Testis (tissue), 3 donors: ENCODE data around the gene JAKMIP2. TPM values are rescaled to one million over a fixed set of nuclear protein-coding genes. Genes with fewer than 3 reads are reported as not detected.

Experiments
- DNase-seq: peaks from one replicate; pipeline ENCODE4 v3.0.0-alpha.2; 2019
- H3K27ac ChIP-seq, 2 donors: fragments of 200-600 bp; sonication (generic); one replicate each; pipeline ENCODE4 v1.5.1; 2019
- H3K27me3 ChIP-seq: fragments of 200-600 bp; sonication (generic); one replicate; pipeline ENCODE4 v1.5.1; 2019
- H3K36me3 ChIP-seq: fragments of 200-600 bp; sonication (generic); one replicate; pipeline ENCODE4 v1.5.1; 2017; ENCODE audit warnings: low read depth; ENCODE audit errors: missing control alignments
- H3K4me1 ChIP-seq: fragments of 200-600 bp; sonication (generic); one replicate; pipeline ENCODE4 v1.5.1; 2019
- H3K4me3 ChIP-seq, 2 donors: fragments of 200-600 bp; sonication (generic); one replicate each; pipeline ENCODE4 v1.5.1; 2017 to 2019
- H3K9me3 ChIP-seq: fragments of 200-600 bp; sonication (generic); one replicate; pipeline ENCODE4 v1.5.1; 2017
- CTCF ChIP-seq, 3 experiments: fragments of 450-650 bp in 2 of 3; fragments of 200-600 bp in 1 of 3; sonication (generic) in 1 of 3; IDR thresholded peaks; one replicate each; pipeline ENCODE4 v1.5.1; 2016 to 2019; ENCODE audit warnings: antibody characterized with exemption in 3 of 3, mild to moderate bottlenecking in 2 of 3, moderate library complexity in 1 of 3
- POLR2A ChIP-seq: fragments of 450-650 bp; IDR thresholded peaks from one replicate; pipeline ENCODE4 v1.6.1; 2017; ENCODE audit warnings: antibody characterized with exemption, mild to moderate bottlenecking, moderate library complexity
- WGBS, 2 donors: methylation state at CpG; one replicate each; pipeline ENCODE4 v1.1.5; 2018; 5-methylcytosine and 5-hydroxymethylcytosine counted together
- intact Hi-C: fragments of 100-400 bp; cut with DNase I; formaldehyde crosslinking; loops from one replicate; pipeline ENCODE4 v1.15.1; 2023; ENCODE audit warnings: low total_unique reads
- polyA plus RNA-seq: library from polyadenylated mRNA; stranded (reverse); fragments of 350-450 nt; fragmentation: Illumina TruSeq; extraction: RNeasy Lipid Tissue Mini Kit (QIAGEN cat#74804); gene quantifications from one replicate; pipeline ENCODE4 v1.2.3, GENCODE V29; 2014; ENCODE audit warnings: low read depth, low replicate concordance; ENCODE audit not compliant: insufficient read depth
- total RNA-seq, 2 donors: library from RNA; depleted of rRNA; stranded (reverse); fragments of >200 nt; gene quantifications; one replicate each; pipeline ENCODE4 v1.2.3, GENCODE V29; 2016

Gene JAKMIP2
- total and polyA plus RNA-seq, 3 donors from 2014 or later = 1.7 to 7.7 (median 3.4) TPM

- no peaks in the 10 kb centered on the region for H3K36me3 ChIP-seq
- TF ChIP-seq CTCF (IDR thresholded peaks at IDR 0.05) (no peak), POLR2A (no peak)
- no peaks in the 10 kb centered on the region for H3K4me1 ChIP-seq
- no peaks in the 10 kb centered on the region for H3K27me3 ChIP-seq
- DNase-seq = no peak
- no peaks in the 10 kb centered on the region for H3K9me3 ChIP-seq
- H3K27ac ChIP-seq = no peak overlapping the region
- H3K4me3 ChIP-seq = no peak overlapping the region
- intact Hi-C loops = no loop called here
- 68 to 73% methylated on average over 3 of the region's 3 CpGs for WGBS, 2 donors
Observed at GRCh38 chr5:147754372-147755122, 28.0 kb downstream of the JAKMIP2 start.

- Histone ChIP-seq H3K4me1 (no peaks in the 10 kb centered on the region), H3K27ac (no peak overlapping the region), H3K9me3 (no peaks in the 10 kb centered on the region), H3K4me3 (no peak overlapping the region), H3K27me3 (no peaks in the 10 kb centered on the region), H3K36me3 (no peaks in the 10 kb centered on the region)
- intact Hi-C loops = no loop called here
- no peak for TF ChIP-seq POLR2A
- no peak for TF ChIP-seq CTCF (IDR thresholded peaks at IDR 0.05)
- 64 to 90% methylated on average over 1 of the region's 1 CpG for WGBS, 2 donors
- no peak for DNase-seq
Observed at GRCh38 chr5:147753765-147754164, 28.8 kb downstream of the JAKMIP2 start.

- DNase-seq = no peak
- 91 to 99% methylated on average over 3 of the region's 3 CpGs for WGBS, 2 donors
- H3K9me3 ChIP-seq = no peaks in the 10 kb centered on the region
Observed at GRCh38 chr5:147752666-147753290, 29.8 kb downstream of the JAKMIP2 start.

GRCh38 chr5:147752033-147752432, 30.5 kb downstream of the JAKMIP2 start:
- Histone ChIP-seq H3K4me1 (no peaks in the 10 kb centered on the region), H3K4me3 (no peak overlapping the region), H3K36me3 (no peaks in the 10 kb centered on the region), H3K27me3 (no peaks in the 10 kb centered on the region), H3K9me3 (no peaks in the 10 kb centered on the region), H3K27ac (no peak overlapping the region)
- DNase-seq = no peak
- intact Hi-C loops = no loop called here
- TF ChIP-seq POLR2A (no peak), CTCF (IDR thresholded peaks at IDR 0.05) (no peak)
- WGBS, 2 donors = 55 to 72% methylated on average over 2 of the region's 2 CpGs

More at GRCh38 chr5:147752666-147753290, 29.8 kb downstream of the JAKMIP2 start:
- Histone ChIP-seq H3K27me3 (no peaks in the 10 kb centered on the region), H3K4me1 (no peaks in the 10 kb centered on the region), H3K4me3 (no peak overlapping the region), H3K36me3 (no peaks in the 10 kb centered on the region), H3K27ac (no peak overlapping the region)
- TF ChIP-seq CTCF (IDR thresholded peaks at IDR 0.05) (no peak), POLR2A (no peak)
- intact Hi-C loops = no loop called here
